D341Med (cell line): ENCODE data around the gene NT5C2.
A peak's percentile ranks its signal among the peaks of the same experiment; 100 is the strongest.
"Not testable (repeated sequence)": the region's sequence is repeated elsewhere in the genome, so short reads cannot be mapped to it uniquely, and the experiment has no call there.

ENCODE experiments used
- DNase-seq: peaks from one replicate; pipeline ENCODE4 v3.0.0; 2012; ENCODE audit warnings: low spot score

The NT5C2 gene

DNA sequence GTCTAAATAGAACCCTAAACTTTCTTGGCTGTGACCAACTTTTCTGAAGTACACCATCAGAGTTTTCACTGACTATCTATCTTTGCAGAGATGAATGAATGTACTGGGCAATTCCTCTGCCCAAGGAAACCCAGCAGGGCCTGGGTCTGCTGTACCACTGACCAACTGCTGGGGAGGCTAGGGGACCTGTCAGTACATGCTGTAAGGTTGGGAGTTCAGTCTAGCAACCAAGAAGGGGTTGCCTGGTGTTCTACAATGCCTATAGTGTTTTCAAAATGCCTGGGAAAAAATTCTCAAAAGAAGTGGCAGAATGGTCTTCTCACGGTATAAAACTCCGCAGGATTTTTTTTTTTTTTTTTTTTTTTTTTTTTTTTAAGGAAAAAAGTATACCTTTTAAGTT is 106.3 kb downstream of the NT5C2 start:
- no peak for DNase-seq

DNA sequence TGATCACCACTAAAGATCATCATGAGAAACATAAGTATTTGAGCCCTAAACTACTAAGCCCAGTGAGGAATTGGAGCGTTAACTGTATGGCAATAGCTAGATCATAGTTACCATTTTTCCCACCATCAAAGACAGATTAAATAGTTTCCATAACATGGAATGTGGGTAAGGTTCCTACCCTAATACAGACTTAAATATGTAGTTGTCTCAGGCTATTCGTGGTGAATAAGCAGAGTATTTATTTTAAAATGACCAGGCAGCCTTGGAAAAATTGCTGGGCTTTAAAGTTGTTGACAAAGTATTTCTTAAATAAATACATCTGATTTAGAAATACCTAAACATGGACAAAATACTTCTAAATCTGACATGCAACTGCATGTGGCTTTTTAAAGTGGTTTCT is 106.8 kb downstream of the NT5C2 start:
- no peak for DNase-seq

DNA sequence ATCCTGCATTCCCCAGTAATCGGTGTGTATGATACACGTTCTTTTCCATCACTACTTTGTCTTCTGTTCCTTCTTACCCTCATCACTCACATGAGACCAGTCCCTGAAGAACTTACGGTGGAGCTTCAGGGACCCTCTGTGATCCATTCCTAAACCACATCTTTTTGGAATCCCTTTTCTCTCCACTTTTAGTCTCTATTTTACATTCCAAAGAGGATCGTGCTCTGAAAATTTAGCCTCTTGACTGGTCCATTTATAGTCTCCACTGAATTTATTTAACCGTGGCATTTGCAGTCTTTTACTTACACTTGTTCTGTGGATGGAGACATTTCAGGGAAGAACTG is 109.1 kb downstream of the NT5C2 start:
- DNase-seq, result no peak

DNA sequence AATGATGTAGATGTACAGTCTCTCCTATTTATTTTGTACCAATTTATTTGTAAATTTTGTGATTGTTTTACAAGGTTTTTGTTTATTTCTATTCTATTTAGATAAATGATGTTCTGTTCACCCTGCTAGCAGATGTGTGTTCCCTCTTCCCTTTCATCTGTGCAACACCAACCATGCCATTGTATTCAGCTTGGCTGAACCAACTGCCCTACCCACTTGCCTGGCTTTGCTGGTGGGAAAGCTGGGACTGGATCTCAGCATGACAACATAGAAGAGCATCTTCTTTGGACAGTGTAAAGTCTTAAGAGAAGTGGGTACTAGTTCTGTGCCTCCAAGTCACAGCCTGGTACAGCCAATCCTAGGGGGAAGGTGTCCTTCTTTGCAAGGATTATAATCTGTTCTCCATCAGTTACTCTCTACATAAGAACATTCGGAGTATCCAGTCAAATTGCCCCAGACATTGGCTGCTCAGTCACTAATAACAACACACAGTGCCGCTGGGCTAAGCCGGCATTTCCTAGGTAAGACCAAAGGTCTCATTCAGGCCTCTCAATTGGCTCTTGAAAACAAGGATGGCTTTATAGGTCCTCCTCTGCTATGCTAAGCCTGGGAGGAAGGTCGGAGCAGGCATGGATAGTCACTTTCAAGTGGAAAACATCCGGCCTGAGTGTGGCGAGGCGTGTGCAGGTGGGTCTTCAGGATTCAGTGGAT is 109.7 kb downstream of the NT5C2 start:
- DNase-seq, result no peak

DNA sequence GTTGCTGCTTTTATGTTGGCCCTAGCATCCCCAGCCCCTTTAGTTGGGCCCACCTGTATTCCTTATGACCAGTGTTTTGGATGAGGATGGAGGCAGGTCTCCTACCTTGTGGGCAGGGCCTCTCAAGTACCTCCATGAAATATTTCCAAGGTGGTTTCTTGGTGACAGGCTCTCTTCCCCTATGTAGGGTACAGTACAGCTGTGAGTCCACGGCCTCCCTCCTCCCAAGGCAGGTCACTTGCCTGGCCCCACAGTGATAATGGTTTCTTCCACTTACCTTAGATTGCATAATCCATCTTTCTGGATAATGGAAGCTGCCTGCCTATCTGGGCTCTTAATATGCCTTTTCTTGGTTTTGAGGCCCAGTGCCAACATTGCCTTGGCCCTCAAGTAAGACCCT is 110.4 kb downstream of the NT5C2 start:
- no peak for DNase-seq

DNA sequence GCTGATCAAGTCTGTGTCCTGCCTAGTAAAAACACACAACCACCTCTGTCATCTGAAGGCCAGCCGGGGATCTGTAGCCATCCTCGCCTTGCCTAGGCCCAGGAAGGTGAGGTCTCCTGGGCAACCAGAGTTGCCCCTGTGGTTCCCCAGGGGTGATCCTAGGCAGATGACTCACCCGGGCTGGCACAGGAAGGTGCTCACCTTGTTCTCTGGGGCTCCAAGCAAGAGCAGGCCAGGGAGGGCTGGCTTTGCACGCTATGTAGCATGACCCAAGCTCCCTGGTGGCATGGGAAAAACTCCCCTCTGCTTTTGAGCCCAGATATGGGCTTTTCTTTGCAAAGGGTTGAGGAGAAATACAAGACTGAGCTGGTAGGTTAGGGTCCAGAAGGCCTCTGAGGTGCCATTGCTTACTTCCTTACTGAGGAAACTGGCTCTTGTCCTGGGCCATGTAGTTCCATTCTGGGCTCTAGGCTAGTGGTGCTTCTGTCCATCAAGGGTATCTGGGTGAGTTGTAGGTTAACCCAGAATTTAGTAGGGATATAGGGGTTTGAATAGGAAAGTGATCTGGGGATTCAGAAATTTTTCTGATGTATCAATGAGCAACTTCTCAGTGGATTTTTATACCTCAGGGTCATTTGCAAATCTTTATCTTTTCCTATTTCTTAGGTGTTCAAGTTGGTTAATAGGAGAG is 112.0 kb downstream of the NT5C2 start:
- DNase-seq, result no peak

DNA sequence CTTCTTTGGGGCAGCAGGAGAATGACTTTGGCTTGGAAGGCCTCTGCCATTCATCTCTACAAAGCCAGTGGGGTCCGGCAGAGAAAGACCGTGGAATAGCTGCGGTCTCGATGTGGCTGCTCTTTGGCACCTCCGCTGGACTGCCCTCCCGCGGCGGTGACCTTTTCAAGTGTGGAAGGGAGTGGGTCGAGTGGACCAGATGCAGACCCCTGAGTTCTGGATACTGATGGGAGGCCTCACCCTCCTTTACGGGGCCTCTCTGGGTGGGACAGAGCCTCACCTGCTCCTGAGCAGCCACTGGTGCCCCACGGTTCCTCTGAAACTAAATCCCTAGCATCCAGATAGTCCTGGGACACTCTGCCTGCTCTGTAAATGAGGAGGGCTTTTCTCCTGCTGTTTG is 113.1 kb downstream of the NT5C2 start:
- DNase-seq, result no peak

DNA sequence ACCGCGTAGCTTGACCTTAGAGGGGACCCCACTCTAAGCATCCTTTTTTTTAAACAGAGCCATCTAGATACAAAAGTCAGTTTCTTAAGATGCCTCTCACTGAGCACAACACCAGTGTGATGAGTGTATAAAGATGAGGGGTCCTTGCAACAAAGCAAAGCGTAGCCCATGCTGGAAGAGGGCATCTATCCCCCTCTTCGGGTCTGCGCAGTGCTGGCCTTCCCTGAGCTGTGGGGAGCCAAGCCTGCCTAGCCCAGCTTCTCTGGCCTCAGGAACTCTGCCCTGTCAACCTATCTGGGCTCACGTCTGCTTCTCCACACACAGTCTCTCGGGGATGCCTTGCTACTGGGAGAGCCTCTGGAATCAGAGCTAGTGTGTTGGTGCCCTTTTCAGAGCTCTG is 114.0 kb downstream of the NT5C2 start:
- no peak for DNase-seq

DNA sequence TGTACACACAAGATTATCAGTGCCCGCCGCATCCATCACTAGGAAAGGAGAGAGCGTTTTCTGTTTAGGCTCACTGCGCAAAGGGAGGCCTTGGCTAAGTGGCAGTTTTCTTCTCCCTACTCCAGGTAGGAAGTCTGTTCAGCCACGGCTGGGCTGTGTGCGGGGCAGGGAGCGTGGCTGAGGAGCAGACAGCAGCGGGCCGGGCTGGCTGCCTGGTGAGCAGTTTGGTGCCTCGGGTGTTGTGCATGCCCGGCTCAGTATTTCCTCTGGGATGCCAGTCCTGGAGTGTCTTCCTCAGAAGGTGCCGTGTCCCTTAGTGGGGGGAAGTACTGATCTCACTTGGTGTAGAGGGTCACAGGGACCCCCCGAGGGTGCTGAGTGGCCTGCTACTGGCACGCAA is 114.4 kb downstream of the NT5C2 start:
- DNase-seq, result no peak

DNA sequence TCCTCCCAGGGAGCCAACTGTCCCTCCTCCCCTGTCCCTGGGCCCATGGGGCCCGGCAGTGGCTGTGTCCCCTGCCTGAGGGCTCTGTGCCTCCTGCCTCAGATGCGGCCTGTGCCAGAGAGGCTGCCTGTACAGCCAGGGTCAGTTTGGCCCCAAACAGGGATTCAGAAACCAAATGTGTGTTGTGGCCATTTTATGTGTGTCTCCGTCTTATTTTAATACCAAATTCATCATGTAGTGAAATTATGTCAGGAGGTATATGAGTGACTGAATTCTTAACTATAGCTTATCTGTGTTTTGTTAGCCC is 114.8 kb downstream of the NT5C2 start:
- no peak for DNase-seq

DNA sequence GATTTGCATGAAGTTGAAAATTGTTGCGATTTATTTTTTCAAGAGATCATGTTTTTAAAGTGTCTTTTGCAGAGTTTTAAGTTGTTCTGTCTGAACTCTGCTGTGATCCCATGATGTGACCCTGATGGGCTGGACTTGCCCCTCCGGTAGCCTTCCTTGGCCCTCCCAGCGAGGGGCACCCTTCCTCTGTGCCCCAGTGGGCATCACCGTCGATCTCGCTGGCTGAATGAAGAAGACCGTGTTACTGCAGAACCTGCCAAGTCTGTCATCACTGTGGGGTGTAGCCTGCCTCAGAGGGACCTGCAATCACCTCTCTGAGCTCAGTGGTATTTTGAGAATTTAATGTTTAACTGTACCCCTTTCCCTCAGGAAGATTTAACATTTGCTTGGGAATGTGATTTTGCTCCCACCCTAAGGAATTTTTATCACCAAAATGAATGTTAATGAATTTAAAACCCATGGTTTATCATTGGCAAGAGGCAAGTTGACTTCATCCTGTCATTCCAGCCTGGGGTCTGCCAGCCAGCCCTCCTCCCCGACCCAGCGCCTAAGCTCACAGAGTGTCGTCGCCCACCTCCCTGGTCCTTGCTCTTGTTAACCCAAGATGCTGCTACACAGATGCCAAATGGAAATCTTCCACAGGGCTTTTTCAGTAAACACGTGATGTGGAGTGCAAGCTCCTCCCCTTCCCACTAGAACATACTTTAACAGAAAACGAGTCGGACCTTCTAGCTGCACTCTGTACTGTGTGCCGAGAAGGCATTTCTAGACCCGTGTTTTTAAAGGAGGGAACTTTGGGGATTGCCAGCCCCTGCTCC is 115.4 kb downstream of the NT5C2 start:
- DNase-seq, result no peak

DNA sequence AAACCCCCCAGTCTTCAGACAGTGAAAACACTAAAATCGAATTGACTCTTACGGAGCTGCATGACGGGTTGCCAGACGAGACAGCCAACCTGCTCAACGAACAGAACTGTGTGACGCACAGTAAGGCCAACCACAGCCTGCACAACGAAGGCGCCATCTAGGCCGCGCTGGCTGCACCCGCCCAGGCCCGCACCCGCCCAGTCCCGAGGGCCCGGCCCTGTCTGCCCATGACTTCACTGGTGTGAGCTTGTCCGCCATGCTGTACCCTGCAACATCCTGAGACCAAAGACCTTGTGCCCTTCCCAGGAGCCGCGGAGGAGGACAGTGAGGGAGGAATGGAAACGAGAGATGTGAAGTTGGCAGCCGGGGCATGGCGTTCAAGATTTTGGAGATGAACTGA is 116.1 kb downstream of the NT5C2 start:
- DNase-seq, result no peak

DNA sequence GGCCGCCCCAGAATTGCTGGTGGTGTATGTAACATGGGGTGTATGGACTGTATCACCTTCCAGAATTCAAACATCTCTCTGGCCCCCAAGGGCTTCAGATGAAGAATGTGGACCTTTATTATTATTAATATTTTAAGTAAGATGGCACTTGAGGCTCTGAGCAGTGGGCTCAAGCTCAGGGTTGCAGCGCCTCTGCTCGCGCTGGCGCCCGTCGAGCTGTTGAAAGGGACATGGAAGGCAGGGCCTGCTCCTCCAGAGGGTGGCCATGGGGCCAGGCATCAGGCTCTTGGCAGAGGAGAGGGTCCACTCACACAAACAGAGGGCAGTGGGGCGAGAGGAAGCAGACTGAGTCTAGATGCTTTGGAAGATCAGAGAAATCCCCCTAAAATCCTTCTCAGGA is 120.2 kb downstream of the NT5C2 start:
- no peak for DNase-seq

DNA sequence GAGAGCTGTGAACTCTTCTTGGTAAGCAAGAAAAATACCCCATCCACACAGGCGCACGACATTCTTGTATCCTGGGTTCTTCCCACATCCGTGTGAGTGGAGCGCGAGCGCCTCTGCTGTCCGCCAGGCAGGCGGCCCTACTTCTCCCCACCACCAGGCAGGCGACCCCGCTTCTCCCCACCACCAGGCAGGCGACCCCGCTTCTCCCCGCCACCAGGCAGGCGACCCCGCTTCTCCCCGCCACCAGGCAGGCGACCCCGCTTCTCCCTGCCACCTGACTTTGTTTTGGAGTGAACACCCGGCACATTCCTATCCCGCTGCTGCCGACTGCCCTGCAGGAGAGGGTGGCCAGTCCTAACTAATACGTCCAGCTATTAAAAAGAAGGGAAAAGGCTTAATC is 120.8 kb downstream of the NT5C2 start:
- no peak for DNase-seq

DNA sequence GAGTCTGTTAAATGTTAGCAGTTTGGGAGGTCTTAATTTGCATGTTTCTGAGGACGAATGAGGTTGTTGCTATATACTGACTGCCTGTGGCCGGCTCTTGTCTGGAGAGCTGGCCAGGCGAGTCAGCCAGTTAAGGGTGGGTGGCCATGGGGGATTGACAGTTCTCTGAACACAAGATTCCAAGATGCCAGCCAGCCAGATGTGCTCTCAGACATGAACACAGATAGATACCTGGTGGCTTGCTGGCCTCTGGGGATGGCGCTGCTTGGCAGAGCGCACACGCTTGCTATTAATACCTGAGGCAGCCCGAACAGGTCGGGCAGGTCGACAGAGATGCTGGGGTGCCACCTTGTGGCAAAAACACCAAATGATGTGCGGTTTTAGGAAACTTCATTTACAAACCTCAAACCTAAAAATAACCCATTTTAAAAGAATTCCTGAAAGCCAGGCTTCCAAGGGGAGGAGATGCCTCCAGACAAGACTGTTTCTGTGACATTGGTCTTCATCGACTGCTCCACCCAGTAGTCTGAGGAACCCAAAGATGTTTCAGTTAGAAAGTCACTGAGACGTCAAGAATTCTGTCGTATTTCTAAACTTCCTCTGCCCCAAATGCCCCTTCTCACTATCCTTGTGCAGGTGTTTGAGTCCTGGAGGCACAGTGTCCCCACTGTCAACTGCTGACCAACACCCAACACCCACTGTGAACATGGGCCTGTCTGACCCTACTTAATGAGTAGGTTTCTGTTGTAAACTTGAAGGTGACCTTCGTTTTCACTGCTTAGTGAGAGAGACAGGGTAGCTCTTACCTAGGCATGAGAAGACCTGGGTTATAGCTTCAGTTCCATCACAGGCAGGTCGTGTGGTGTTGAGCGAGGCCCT is 123.4 kb downstream of the NT5C2 start:
- peak; percentile 69 for DNase-seq

DNA sequence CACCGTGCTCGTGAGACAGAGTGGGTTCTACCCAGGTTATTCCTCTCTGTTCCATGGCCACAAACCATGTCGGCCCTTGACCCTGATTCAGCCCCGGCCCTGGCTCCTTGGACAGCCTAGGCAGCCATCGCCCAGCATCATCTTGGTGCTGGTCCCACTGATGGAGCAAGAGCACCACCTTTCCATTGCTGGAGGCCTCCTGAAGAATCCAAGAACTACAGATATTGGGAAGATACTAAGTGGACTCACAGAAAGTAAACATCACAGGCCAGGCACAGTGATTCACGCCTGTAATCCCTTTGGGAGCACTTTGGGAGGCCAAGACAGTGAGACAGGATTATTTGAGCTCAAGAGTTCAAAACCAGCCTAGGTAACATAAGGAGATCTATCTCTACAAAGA is 125.1 kb downstream of the NT5C2 start:
- no peak for DNase-seq

DNA sequence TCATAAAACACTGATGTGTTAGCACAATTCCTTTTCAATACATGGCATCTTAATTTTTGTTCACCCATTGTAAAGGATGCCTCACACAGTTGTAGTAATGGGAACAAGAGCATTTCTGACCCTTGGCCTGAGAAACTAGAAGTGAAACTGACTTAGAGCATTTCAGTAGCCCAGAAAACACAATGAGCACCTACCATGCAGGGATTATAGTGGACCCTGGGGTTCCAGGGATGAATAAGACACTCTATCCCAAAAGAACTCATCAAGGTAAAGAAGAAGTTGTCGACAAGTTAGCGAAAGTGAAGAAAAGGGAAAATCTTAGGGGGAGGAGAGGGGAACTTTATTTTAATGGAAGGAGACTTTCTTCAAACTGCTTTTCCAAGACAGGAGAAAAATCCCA is 125.6 kb downstream of the NT5C2 start:
- DNase-seq, result no peak

DNA sequence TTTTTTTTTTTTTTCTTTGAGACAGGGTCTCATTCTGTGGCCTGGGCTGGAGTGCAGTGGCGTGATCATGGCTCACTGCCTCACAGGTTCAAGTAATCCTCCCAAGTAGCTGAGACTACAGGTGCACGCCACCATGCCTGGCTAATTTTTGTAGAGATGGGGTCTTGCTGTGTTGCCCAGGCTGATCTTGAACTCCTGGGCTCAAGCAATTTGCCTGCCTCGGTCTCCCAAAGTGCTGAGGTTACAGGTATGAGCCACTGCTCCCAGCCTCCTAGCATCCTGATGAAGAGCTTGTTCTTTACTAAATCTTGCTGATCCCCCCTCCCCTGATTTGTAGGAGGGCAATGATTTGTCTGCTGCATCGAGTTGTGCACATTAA is 126.0 kb downstream of the NT5C2 start:
- DNase-seq, result not testable (repeated sequence)

DNA sequence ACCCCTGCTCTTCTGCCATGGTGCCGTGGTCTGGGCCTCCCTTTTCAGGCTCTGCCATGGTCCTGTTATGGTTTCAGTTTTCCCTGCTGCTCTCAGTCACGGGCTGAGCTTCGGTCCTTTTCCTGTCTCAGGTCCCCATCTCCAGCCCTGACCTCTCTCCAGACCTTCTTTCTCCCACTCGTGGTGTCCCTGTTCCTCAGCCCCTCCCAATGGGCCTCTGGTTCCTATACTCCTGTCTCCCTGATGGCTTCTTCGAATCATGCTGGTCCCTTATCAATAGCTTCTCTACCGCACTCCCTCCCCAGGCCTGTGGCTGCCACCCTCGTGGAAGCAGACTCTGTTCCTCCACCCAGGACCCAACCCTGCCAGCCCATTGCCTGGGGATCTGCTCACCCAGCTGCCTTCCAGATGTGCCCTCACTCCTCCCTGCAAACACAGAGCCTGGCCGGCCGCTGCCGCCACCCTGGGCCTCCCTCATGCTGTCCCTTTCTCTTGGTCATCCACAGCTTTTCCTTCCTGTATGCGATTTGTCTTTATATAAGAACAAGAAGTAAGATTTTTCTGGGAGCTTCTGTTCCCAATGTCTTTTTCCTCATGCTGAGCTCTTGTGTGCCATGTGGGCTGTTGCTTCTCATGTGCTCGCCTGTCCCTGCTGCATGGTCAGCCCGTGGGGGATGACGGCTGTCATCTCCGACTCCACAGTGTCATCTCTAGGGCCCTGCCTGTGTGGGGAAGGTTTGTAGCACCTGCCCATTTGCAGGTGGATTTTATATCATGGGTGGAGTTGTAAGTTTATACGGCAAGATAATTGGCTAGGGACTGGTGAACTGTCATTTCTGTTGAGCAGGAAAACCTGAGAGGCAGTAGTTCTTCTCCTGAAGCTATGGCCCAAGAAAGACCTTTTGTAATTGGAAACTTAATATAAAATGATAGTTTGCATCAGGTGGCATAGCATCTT is 126.7 kb downstream of the NT5C2 start:
- no peak for DNase-seq

DNA sequence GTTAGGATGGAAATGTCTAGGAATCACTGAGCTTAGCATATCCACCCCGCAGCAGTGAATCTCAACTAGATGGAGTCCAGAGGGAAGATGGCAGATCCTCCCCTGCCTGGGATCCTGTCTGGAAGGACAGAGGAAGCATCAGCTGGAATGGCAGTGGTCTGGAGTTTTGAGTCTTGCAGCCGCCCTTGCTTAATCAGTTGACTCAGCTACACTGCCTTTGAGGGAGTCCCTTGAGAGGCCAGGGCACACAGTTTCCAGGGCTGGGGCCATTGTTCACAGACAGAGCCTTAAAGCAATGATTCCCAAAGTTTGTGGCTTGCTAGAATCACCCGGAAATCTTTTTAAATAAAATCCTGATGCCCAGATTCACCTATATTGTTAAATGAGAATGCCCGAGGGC is 128.1 kb downstream of the NT5C2 start:
- DNase-seq, result no peak

DNA sequence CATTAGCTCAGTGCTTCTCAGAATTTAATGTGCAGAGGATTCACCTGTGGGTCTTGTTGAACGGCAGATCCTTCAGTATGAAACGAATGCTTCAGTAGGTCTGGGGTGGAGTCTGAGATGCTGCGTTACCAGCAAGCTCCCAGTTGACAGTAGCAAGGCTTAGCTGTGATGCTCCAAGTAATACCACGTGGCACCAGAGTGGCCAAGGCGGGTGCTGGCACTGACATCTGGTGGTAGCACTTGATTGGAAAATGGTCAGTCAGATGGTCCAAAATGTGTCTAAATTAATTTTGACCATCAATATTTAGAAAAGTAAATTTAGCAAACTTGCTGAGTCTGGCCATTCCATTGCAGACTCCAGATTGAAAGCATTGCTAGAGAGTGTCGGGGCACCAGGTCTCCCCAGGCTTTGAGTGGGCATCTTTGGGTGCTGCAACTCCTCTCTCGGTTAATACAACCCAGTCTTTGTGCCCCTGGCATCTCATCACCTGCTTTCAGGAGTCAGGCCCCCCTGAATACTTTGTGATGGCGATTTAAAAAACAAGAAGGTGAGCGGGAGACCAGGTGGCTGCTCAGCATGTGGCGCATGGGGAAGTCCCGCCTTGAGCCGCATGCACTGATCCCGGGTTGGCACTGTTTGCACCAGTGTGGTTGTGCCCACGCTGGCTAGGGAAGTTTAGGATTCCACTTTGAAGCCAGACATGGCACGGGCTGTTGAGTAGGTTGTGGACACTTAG is 130.1 kb downstream of the NT5C2 start:
- no peak for DNase-seq
